Neuronal stem cell (in vitro differentiated cells): ENCODE results near the gene BHLHE41.

ENCODE experiments used
- DNase-seq: peaks from one replicate; pipeline ENCODE4 v3.0.0-alpha.2; 2013; ENCODE audit warnings: low spot score
- H2AFZ ChIP-seq: one replicate; pipeline ENCODE4 v1.6.1; 2013; ENCODE audit warnings: mild to moderate bottlenecking, low read length, inconsistent platforms
- H2AK5ac ChIP-seq: 2 replicates; pipeline ENCODE4 v1.6.1; 2013; ENCODE audit warnings: low read depth, mild to moderate bottlenecking, inconsistent platforms, low read length, moderate library complexity, mixed read lengths
- H2BK120ac ChIP-seq: 2 replicates; pipeline ENCODE4 v1.6.1; 2013; ENCODE audit warnings: low read depth, mild to moderate bottlenecking, inconsistent platforms, low read length, moderate library complexity, mixed read lengths
- H2BK12ac ChIP-seq: one replicate; pipeline ENCODE4 v1.6.1; 2013; ENCODE audit warnings: low read length, inconsistent platforms
- H2BK15ac ChIP-seq: 2 replicates; pipeline ENCODE4 v1.6.1; 2013; ENCODE audit warnings: mild to moderate bottlenecking, low read length, inconsistent platforms, mixed read lengths
- H2BK5ac ChIP-seq: one replicate; pipeline ENCODE4 v1.6.1; 2013; ENCODE audit warnings: inconsistent platforms, mild to moderate bottlenecking, low read length, moderate library complexity
- H3K14ac ChIP-seq: one replicate; pipeline ENCODE4 v1.6.1; 2013; ENCODE audit warnings: low read length, inconsistent platforms
- H3K18ac ChIP-seq: 2 replicates; pipeline ENCODE4 v1.6.1; 2013; ENCODE audit warnings: low read length, inconsistent platforms
- H3K23ac ChIP-seq: 2 replicates; pipeline ENCODE4 v1.6.1; 2013; ENCODE audit warnings: low read depth, mild to moderate bottlenecking, mixed read lengths, low read length, inconsistent platforms; ENCODE audit not compliant: poor library complexity
- H3K27ac ChIP-seq: replicated peaks from 3 replicates; pipeline ENCODE4 v1.5.1; 2013; ENCODE audit warnings: low read length, inconsistent platforms
- H3K27me3 ChIP-seq, 3 experiments: 2 replicates each; pipeline ENCODE4 v1.6.1; 2013; ENCODE audit warnings: low read length in 3 of 3, mild to moderate bottlenecking in 2 of 3, inconsistent platforms in 1 of 3, low read depth in 1 of 3, mixed read lengths in 1 of 3, moderate library complexity in 1 of 3; ENCODE audit not compliant: control insufficient read depth in 3 of 3, insufficient read depth in 3 of 3
- H3K36me3 ChIP-seq, 2 donors: replicated peaks in 1 of 2; 2 replicates each; pipeline ENCODE4 v1.6.1; 2013; ENCODE audit warnings: low read length in 2 of 2; ENCODE audit not compliant: control insufficient read depth in 2 of 2, insufficient read depth in 2 of 2
- H3K4ac ChIP-seq: 2 replicates; pipeline ENCODE4 v1.6.1; 2013; ENCODE audit warnings: inconsistent platforms, mild to moderate bottlenecking, low read length, moderate library complexity
- H3K4me1 ChIP-seq, 2 donors: 1 replicate in 1 of 2; 2 replicates in 1 of 2; pipeline ENCODE4 v1.6.1; 2013; ENCODE audit warnings: low read length in 2 of 2, low read depth in 1 of 2; ENCODE audit not compliant: control insufficient read depth in 2 of 2, insufficient read depth in 1 of 2
- H3K4me2 ChIP-seq: one replicate; pipeline ENCODE4 v1.6.1; 2013; ENCODE audit warnings: mild to moderate bottlenecking, low read length, inconsistent platforms; ENCODE audit not compliant: insufficient read depth, poor library complexity, severe bottlenecking
- H3K4me3 ChIP-seq, 2 donors: 2 replicates each; pipeline ENCODE4 v1.5.1; 2013; ENCODE audit warnings: low read length in 2 of 2, mild to moderate bottlenecking in 2 of 2, inconsistent platforms in 1 of 2, moderate library complexity in 1 of 2
- H3K79me1 ChIP-seq: one replicate; pipeline ENCODE4 v1.6.1; 2013; ENCODE audit warnings: low read depth, mild to moderate bottlenecking, inconsistent platforms, low read length, moderate library complexity
- H3K9ac ChIP-seq: one replicate; pipeline ENCODE4 v1.6.1; 2013; ENCODE audit warnings: mild to moderate bottlenecking, low read depth, low read length, inconsistent platforms; ENCODE audit not compliant: poor library complexity
- H3K9me3 ChIP-seq, 2 donors: replicated peaks in 1 of 2; 2 replicates each; pipeline versions ENCODE3 to v1.6.1; 2013; ENCODE audit warnings: low read length in 2 of 2, mild to moderate bottlenecking in 2 of 2, inconsistent platforms in 1 of 2, low read depth in 1 of 2, mixed read lengths in 1 of 2, moderate library complexity in 1 of 2; ENCODE audit not compliant: control insufficient read depth in 2 of 2, insufficient read depth in 1 of 2
- H4K8ac ChIP-seq: one replicate; pipeline ENCODE4 v1.6.1; 2013; ENCODE audit warnings: low read depth, mild to moderate bottlenecking, inconsistent platforms, low read length, moderate library complexity
- H4K91ac ChIP-seq: one replicate; pipeline ENCODE4 v1.6.1; 2013; ENCODE audit warnings: low read length, low read depth, mild to moderate bottlenecking, inconsistent platforms; ENCODE audit not compliant: poor library complexity
- WGBS, 2 donors: extraction: QIAGEN DNeasy Blood & Tissue Kit; methylation state at CpG; one replicate each; pipeline ENCODE4 v1.1.7; 2013; ENCODE audit warnings: missing lambda C conversion rate in 2 of 2, mixed read lengths in 1 of 2; ENCODE audit not compliant: insufficient read length in 2 of 2, insufficient replicate concordance in 1 of 2; ENCODE audit errors: extremely low coverage in 2 of 2; 5-methylcytosine and 5-hydroxymethylcytosine counted together

BHLHE41 gene

DNA sequence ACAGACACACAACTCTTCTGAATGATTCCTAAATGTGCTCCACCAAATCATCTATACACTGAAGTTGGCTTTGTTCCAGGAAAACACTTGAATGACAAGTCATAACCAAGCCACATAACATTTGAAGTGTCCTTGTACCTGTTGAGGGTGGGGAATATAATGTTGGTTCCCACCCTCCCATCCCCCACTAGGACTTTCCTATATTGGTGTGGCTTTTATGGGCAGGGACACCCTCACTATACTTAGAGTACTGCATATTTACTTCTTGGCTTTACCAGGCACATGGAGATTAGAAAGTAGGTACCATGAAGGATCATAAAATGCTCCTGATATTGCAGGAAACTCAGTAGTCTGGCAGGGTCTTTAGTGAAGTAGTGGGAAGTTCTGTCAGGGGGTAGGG, 9.7 kb upstream of the BHLHE41 start:
- Histone ChIP-seq H2AFZ (no peak overlapping the region), H2BK12ac (no peak overlapping the region), H3K9ac (no peak overlapping the region), H3K27me3 (peaks cover 0 to 48% (median 3%) of the 10 kb centered on the region in 3 experiments), H2AK5ac (no peak overlapping the region), H3K18ac (no peak overlapping the region), H3K14ac (no peak overlapping the region), H2BK15ac (no peak overlapping the region), H4K91ac (no peak overlapping the region), H4K8ac (no peak overlapping the region), H3K4me3 (no peak overlapping the region), H2BK120ac (no peak overlapping the region), H3K4me2 (no peak overlapping the region), H3K36me3 (no peaks in the 10 kb centered on the region), H3K23ac (no peak overlapping the region), H2BK5ac (no peak overlapping the region), H3K4me1 (no peaks in the 10 kb centered on the region), H3K27ac (no peak overlapping the region), H3K4ac (no peak overlapping the region), H3K79me1 (no peaks in the 10 kb centered on the region), H3K9me3 (no peaks in the 10 kb centered on the region)
- DNase-seq = no peak

DNA sequence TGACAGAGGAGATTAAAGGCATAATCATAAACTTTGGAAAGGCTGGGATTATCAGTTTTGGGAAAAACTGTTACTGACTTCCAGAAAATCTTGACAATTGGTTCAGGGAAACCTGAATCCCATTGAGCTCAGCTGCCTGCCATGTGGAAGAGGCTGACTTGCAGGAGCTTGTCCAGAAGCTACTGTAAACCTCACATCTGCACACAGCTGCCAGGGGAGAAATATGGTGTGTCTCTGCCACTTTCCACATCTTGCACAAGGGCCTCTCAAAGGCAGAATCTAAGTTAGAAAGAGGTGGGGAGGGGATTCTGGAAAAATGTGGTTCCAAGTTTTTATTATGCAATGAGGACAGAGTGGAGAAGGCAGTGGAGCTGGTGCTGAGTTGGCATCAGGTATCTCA, 8.7 kb upstream of the BHLHE41 start:
- DNase-seq = no peak
- no peak overlapping the region for H4K8ac ChIP-seq

DNA sequence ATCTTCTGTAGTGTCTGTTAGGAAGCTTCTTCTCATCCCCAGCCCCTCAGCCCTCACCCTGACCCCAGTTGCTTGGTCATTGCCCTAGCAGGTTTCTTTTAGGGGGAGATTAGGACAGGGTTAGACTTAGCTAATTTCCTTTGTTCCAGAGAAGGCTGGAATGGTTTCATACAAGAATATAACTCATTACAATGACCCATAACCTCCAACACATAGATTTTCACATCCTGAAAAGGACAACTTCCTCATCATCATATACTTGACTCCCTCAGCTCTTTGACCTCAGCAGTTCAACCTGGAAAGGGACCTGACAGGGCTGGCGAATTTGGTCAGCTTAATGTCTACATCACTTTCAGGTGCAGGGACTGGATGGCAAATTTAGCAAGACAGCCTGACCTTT, 8.0 kb upstream of the BHLHE41 start:
- no peak overlapping the region for H2BK12ac ChIP-seq
- H3K27me3 ChIP-seq = peaks cover 0 to 65% (median 15%) of the 10 kb centered on the region in 3 experiments
- H3K4me3 ChIP-seq = no peak overlapping the region
- H3K14ac ChIP-seq = no peak overlapping the region
- H2AFZ ChIP-seq = no peak overlapping the region
- no peak overlapping the region for H3K4ac ChIP-seq
- H2BK120ac ChIP-seq = no peak overlapping the region
- no peak overlapping the region for H4K8ac ChIP-seq
- H2BK5ac ChIP-seq = no peak overlapping the region
- DNase-seq = no peak
- no peak overlapping the region for H2BK15ac ChIP-seq
- no peak overlapping the region for H3K18ac ChIP-seq
- H3K23ac ChIP-seq = no peak overlapping the region
- H3K36me3 ChIP-seq = no peaks in the 10 kb centered on the region
- H4K91ac ChIP-seq = no peak overlapping the region
- H3K9ac ChIP-seq = no peak overlapping the region
- no CpG with 5 or more reads among the region's 1 CpG for WGBS, 2 donors
- H3K4me1 ChIP-seq = no peaks in the 10 kb centered on the region
- H3K9me3 ChIP-seq = no peaks in the 10 kb centered on the region
- H2AK5ac ChIP-seq = no peak overlapping the region
- no peaks in the 10 kb centered on the region for H3K79me1 ChIP-seq
- H3K27ac ChIP-seq = no peak overlapping the region
- no peak overlapping the region for H3K4me2 ChIP-seq

More for the DNA sequence above, 8.7 kb upstream of the BHLHE41 start:
- Histone ChIP-seq H2AFZ (no peak overlapping the region), H3K79me1 (no peaks in the 10 kb centered on the region), H3K4ac (no peak overlapping the region), H4K91ac (no peak overlapping the region), H2BK12ac (no peak overlapping the region), H2BK15ac (no peak overlapping the region), H3K27me3 (peaks cover 0 to 58% (median 9%) of the 10 kb centered on the region in 3 experiments), H2BK120ac (no peak overlapping the region), H2AK5ac (no peak overlapping the region), H3K27ac (no peak overlapping the region), H3K9ac (no peak overlapping the region), H3K4me1 (no peaks in the 10 kb centered on the region), H3K36me3 (no peaks in the 10 kb centered on the region), H3K4me3 (no peak overlapping the region), H3K18ac (no peak overlapping the region), H3K14ac (no peak overlapping the region), H3K9me3 (no peaks in the 10 kb centered on the region), H2BK5ac (no peak overlapping the region), H3K23ac (no peak overlapping the region), H3K4me2 (no peak overlapping the region)

DNA sequence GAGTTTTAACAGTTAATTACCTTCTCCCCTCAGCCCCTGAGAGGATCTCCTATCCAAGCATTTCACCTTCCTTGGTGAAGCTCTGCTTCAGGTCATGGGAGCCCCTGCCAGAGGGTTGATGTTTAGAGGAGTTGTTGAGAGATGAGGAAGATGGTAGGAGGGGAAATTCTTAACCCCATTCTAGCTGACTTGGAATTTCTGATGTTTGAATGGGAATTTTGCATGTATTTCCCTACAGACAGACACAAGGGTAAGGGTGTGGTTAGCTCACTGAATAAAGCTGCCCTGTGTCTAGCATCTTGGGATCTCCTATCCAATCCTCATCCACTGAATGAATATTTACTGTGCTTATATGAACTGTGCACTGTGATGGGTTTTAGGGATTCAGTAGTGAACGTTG, 7.1 kb upstream of the BHLHE41 start:
- no peak overlapping the region for H2AFZ ChIP-seq
- H2BK5ac ChIP-seq = no peak overlapping the region
- no peak overlapping the region for H3K4me3 ChIP-seq
- no peak overlapping the region for H2BK12ac ChIP-seq
- no peaks in the 10 kb centered on the region for H3K79me1 ChIP-seq
- no peak for DNase-seq
- whole genome bisulfite sequencing, 2 donors = no CpG with 5 or more reads among the region's 1 CpG
- no peak overlapping the region for H2BK15ac ChIP-seq
- peaks cover 0 to 74% (median 24%) of the 10 kb centered on the region in 3 experiments for H3K27me3 ChIP-seq
- H3K27ac ChIP-seq = no peak overlapping the region
- no peak overlapping the region for H2BK120ac ChIP-seq
- no peak overlapping the region for H3K4me2 ChIP-seq
- H3K4ac ChIP-seq = no peak overlapping the region
- no peak overlapping the region for H3K18ac ChIP-seq
- H3K14ac ChIP-seq = no peak overlapping the region
- H3K4me1 ChIP-seq = no peaks in the 10 kb centered on the region
- H3K9ac ChIP-seq = no peak overlapping the region
- no peaks in the 10 kb centered on the region for H3K36me3 ChIP-seq
- H4K91ac ChIP-seq = no peak overlapping the region
- no peak overlapping the region for H2AK5ac ChIP-seq
- no peak overlapping the region for H3K23ac ChIP-seq
- H3K9me3 ChIP-seq = no peaks in the 10 kb centered on the region
- no peak overlapping the region for H4K8ac ChIP-seq
